IPS-11a (cell line): ENCODE data around the gene RTN4RL2.

Source experiments
- H3K4me3 ChIP-seq: one replicate; pipeline ENCODE4 v1.5.1; 2013; ENCODE audit warnings: low read depth, low read length, control low read depth

Gene RTN4RL2

DNA sequence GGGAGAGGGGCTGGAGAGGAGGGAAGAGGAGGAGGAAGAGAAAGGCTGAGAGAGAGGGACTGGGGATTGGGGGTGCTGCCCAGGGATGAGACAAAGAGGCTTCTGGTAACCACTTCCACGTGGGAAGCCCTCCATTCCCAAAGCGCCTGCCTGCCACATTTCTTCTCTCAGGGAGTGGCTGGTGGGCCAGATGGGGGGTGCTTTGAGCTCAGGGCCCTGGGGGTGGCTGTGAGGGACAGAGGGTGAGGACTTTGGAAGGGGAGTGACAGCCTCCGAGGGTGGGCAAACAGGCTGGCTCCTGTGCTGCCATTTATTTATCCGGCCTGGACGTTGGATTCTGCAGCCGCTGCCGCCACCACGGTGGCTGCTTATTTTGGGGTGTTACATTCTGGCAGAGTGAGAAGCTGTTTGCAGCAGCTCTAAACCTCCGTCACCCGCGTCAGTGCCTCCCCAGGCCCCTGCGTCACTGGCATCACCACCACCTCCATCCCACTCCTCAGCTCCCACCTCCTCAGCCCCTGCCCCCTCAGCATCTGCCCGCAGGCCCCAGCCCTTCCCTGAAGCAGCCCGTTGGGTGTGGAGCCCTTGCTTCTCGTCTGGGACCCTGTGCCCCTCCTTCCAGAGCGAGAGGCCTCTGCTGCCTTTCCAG, 1.6 kb downstream of the RTN4RL2 start:
- H3K4me3 ChIP-seq: no peak overlapping the region

DNA sequence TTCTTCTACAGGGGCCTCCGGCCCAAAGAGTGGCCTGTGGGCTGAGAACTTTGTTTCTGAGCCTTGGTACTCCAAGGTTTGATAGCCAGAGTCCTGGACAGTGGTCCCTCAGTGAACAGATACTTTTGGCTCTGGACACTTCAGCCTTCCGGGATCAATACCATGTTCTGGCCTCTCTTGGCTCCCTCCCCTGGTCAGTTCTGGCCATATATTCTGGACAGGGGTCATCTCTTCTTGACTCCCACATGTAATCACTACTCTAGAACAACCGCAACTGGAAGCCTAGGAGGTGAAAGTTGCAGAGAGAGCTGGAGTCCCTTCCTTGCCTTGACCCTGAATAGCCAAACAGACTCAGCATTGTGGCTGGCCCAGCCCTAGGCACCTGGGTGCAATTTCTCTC, 2.3 kb downstream of the RTN4RL2 start:
- no peak overlapping the region for H3K4me3 ChIP-seq

DNA sequence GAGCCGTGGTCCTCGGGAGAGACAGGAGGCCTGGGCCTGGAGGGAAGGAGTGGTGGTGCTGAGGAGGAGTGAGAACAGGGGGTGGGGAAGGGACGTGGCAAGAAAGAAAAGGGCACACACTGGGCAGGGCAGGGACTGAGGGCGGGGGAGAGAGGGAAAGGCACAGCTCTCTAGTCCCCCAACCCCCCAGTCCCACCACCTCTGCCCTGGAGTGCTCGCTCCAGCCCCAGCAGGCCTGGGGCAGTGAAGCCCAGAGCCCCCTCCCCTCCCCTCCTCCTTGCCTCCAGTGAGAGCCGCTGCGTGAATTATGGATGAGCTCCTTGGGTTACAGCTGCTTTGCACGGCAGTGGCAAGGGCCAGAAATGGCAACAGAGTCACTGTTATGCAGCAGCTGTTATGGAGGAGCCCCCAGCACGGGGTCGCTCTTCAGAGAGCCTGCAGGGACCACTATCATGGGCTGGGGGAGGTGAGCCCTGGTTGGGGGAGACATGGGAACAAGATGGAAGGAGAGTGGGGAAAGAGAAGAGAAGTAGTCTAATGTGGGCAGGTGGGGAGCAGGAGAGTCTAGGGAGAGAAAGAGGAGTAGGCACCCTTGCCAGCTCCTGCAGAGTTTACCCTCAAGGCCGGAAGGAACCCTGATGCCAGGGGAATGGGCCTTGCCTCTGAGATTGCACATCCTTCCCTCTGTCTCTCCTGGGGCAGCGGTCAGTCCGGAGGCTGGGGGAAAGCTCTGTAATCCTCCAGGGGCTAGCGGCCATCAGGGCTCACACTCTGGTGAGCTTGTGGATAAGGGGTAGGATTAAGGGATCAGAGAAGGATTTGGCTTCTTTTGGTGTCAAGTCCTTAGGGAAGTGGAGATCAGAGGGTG, 3.6 kb downstream of the RTN4RL2 start:
- H3K4me3 ChIP-seq: no peak overlapping the region

DNA sequence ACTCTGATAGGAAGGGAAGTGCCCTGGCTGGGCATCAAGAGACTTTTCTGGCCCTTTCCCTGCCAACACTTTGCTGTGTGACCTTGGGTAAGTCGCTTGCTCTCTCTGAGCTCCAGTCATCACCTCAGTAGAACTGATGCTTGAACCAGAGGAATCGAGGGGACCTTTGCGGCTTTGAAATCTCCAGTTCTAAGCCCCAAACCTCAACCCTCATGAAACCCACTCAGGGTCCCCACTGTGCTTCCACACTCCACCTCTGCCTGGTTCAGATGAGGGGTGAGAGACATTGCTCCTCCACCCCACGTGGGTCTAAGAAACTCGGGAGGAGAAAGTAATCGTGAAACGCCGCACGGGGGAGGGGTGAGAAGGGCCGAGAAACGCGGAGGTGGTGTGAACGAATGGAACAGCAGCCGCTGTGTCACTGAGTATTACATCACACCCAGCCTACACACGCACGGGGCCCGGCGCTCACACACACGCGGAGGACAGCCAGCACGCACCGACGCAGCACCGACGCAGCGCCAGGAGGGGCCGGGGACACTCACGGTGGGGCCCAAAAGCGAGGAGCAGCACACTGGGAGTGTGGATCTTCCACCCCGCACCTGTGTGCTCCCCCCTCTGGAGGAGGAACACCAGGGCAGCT, 4.3 kb downstream of the RTN4RL2 start:
- H3K4me3 ChIP-seq: no peak overlapping the region

DNA sequence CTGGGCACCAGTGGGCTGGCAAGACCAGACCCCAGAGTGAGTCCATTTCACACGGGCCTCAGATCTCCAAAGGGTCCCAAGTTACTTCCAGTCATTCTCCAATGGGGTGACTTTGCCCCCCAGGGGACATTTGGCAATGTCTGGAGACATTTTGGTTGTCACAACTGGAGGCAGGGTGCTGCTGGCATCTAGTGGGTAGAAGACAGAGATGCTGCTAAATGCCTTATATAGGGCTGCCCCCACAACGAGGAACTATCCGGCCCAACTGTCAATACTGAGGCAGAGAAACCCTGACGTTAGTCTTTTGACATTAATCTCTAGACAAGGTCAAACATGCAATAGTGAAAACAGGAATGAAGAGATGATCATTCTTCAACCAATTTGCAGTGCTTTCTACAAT, 6.4 kb downstream of the RTN4RL2 start:
- no peak overlapping the region for H3K4me3 ChIP-seq

DNA sequence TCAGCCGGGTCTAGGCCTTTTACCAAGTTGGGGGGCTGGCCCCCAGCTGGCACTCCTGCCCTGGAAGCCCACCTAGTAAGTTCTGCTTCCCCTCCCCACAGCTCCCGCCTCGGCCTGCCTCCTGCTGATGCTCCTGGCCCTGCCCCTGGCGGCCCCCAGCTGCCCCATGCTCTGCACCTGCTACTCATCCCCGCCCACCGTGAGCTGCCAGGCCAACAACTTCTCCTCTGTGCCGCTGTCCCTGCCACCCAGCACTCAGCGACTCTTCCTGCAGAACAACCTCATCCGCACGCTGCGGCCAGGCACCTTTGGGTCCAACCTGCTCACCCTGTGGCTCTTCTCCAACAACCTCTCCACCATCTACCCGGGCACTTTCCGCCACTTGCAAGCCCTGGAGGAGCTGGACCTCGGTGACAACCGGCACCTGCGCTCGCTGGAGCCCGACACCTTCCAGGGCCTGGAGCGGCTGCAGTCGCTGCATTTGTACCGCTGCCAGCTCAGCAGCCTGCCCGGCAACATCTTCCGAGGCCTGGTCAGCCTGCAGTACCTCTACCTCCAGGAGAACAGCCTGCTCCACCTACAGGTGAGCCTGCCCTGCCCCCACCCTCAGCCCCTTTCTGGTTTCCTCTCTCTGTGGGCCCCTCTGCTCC, 7.3 kb downstream of the RTN4RL2 start:
- no peak overlapping the region for H3K4me3 ChIP-seq

DNA sequence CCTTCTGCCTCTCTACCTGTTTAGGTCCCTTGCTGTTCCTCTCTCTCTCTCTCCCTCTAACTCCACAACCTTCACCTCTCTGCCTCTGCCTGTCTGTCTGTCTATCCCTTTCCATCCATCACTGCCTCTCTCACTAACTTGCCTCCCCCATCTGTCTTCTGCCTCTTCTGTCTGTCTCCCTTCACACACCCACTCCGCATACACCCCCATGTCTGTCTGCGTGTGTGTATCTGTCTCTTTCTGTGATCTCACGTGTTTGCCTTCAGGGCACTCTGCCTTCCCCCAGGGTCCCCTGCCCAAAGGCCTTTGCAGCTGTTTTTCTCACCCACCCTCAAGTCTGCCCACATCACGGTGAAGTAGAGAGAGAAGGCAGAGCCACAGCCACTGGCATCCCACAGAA, 7.9 kb downstream of the RTN4RL2 start:
- H3K4me3 ChIP-seq: no peak overlapping the region

DNA sequence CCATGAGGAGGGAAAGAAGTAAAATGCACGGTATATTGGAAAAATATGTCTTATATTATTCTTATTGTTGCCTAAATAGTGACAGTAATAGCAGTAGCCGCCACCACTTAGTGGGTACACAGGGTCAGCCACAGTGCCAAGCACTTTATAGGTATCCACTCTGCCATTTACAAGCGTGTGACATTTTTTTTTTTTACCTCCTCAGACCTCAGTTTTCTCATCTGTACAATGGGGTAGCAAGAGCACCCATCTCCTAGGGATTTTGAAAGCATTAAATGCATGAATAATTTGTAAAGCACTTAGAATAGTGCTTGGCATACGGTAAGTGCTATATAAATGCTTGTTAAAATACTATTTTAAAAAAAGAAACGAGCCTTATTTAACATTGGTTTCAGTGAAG, 8.9 kb downstream of the RTN4RL2 start:
- no peak overlapping the region for H3K4me3 ChIP-seq

DNA sequence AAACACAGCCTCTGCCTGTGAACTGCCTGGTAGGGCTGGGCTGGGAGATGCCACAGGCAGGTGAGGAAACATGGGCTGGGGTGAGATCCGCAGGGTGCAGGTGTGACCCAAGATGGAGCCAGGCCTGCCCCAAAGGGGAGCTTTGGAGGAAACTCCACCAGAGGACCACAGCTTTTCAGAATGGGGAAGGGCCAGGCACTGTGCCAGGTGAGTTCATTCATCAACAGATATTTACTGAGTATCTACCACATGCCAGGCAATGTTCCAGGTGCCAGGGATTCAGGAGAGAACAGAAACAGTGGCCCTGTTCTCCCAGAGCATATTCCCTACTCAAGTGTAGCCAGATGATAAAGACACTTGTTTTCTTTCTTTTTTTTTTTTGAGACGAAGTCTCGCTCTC, 11.2 kb downstream of the RTN4RL2 start:
- H3K4me3 ChIP-seq: no peak overlapping the region

DNA sequence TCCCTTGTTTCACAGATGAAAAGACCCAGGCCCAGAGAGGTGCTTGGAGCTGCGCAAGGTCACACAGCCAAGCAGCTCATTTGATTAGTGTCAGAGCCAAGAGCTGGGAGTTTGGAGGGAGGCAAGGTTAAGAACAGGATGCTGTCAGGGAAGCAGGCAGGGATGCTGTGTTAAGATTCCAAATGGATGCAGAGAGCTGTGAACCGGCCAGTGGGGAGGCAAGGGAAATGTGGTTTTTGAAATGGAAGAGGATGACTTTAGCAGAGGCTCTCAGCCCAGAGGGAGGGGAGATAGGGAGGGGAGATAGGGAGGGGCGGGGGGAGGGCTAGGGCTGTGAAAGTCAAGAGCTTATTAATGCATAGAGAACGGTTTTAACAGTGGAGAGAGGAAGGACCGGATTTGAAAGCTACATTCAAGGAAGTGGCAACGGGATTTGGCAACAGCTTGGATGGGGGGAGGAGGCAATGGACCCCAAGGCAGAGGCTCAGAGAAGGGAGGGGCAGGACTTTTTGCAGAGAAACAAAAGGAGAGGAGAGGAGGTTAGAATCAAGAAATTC, 13.0 kb downstream of the RTN4RL2 start:
- H3K4me3 ChIP-seq: no peak overlapping the region

DNA sequence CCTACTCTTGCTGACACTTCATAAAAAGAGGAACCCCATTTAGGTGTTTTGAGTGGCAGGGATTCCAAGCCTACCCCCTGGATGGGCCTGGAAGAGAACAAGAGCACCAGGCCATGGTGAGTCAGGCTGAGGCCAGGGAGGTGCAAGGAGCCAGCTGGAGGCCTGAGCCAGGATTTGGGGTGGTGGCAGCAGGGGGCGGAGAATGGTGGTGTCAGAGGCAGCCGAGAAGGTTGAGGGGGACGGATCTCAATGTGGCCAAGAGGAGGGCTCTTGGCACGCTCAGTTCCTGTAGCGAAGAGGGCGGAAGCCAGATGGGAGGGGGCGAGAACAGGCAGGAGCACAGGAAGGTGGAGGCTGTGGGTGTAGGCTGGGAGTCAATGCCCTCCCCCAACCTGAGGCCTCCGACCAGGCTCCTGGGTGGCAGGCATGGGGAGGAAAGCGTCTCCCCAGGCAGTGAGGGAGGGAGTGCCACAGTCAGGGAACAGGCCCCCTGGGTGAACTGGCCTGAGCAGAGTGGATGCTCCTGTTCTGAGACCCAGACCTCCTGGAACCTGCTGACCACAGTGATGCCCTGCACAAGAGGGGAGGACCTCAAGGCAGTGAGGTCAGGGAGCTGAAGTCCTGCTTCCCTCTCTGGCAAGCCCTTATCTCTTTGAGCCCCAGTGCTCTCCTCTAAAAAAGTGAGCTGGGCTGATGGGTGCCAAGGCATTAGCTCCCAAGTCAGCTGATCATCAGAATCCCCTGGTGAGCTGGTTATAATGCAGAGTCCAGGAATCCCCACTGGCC, 13.9 kb downstream of the RTN4RL2 start:
- no peak overlapping the region for H3K4me3 ChIP-seq

DNA sequence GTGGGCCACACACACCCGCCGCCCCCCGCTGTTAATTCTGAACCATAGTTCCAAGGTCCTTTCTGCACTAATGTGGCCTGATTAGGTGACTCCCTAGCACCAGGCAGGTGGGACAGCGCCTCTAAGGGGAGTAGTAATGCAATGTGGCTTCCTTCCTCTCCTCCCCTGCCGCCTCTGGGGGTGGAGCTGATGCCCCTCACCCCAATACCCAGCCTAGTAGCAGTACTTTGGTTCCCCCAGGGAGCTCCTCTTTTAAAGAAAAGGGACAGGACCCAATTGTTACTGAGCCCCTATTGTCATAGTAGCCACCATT, 14.4 kb downstream of the RTN4RL2 start:
- H3K4me3 ChIP-seq: no peak overlapping the region

DNA sequence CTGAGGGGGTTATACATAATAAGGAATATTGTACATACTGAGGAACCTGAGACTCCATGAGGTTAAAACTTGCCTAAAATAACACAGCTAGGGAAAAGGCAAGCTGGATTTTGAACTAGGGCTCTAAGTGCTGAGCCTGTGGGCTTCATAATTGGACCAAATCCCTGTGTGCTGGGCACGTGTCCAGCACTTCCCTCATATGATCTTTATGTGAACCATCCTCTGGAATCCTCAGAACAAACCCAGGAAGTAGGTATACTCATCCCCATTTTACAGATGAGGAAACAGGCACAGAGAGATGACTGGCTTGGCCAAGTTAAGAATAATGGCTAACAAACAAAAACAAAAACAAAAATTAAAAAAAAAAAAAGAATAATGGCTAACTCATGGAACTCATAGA, 14.9 kb downstream of the RTN4RL2 start:
- H3K4me3 ChIP-seq: no peak overlapping the region

DNA sequence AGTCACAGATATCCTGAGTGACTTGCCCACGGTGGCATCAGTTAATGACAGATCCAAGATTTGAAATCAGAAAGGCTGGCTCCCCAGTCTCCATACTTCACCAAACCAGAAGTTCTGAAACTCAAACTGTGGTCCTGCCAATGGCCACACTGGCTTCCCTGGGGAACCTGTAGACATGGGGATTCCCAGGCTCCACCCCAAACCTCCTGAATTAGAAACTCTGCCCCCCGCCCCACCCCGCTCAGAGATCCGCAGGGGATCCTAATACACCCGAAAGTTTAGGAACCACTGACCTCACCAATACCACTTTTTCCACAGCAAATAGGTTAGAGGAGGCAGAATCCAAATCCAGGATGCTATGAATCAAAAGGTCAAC, 15.3 kb downstream of the RTN4RL2 start:
- H3K4me3 ChIP-seq: no peak overlapping the region

DNA sequence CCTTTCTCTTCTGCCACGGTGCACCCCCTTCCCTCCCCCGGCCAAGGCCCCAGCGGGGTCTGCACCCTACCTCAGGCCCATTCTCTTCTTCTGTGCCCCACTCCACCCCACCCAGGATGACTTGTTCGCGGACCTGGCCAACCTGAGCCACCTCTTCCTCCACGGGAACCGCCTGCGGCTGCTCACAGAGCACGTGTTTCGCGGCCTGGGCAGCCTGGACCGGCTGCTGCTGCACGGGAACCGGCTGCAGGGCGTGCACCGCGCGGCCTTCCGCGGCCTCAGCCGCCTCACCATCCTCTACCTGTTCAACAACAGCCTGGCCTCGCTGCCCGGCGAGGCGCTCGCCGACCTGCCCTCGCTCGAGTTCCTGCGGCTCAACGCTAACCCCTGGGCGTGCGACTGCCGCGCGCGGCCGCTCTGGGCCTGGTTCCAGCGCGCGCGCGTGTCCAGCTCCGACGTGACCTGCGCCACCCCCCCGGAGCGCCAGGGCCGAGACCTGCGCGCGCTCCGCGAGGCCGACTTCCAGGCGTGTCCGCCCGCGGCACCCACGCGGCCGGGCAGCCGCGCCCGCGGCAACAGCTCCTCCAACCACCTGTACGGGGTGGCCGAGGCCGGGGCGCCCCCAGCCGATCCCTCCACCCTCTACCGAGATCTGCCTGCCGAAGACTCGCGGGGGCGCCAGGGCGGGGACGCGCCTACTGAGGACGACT, 15.9 kb downstream of the RTN4RL2 start:
- no peak overlapping the region for H3K4me3 ChIP-seq

DNA sequence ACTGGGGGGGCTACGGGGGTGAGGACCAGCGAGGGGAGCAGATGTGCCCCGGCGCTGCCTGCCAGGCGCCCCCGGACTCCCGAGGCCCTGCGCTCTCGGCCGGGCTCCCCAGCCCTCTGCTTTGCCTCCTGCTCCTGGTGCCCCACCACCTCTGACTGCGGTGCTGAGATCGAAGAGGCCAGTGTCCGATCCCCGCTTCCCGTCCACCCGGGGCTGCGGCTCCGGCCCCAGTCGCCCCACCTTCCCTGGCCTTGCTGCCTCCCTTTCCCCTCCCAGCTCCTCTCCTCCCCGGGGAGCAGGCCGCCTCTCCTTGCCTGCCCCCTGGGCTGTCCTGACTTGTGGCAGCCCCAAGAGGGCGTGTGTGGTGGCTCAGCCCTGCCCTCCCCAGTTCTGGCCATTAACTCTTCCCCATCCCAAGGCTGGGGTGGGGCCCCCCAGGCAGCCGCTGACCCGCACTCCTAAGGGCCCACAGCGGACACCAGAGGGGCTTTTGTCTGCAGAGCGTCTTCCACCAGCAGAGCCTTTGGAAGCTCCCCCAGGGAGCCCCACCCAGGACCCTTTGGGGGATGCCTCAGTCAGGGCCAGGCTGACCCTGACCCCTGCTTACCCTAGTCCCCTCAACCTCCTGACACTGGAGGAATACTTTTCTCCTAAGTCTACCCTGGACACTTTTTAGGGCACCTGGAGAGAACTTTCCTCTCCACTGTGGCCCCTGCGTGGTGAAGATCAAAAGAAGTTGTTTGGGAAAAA, 16.6 kb downstream of the RTN4RL2 start:
- H3K4me3 ChIP-seq: no peak overlapping the region

DNA sequence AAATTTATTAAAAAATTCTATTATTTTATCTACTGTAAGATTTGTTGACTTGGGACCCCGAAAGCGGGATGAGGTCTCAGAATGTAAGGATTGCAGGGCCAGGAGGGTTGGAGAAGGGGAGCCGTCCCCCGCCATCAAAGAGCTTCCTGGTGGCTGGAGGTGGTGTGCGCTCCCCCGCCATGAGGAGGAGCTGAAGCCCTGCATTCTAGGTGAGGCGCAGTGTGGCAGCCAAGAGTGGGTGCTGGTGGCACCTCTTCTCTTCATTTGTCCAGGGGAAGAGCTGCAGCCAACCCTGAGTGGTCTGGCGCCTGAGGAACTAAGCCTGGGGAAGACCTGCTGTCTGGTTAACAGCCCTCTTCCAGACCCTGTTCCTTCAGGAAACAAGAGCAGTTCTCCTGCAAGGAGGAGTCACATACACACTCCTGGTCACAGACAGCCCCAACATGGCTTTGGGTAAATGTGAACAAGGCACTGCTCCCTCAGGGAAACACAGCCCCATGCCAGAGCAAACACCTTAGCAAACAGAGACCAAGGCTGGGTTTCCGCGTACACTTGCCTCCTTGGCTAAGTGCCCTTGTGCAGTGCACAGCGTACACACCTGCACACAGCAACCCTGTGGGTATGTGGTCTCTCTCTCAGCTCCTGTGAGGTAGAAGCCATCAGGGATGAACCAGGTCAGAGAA, 17.3 kb downstream of the RTN4RL2 start:
- H3K4me3 ChIP-seq: no peak overlapping the region

DNA sequence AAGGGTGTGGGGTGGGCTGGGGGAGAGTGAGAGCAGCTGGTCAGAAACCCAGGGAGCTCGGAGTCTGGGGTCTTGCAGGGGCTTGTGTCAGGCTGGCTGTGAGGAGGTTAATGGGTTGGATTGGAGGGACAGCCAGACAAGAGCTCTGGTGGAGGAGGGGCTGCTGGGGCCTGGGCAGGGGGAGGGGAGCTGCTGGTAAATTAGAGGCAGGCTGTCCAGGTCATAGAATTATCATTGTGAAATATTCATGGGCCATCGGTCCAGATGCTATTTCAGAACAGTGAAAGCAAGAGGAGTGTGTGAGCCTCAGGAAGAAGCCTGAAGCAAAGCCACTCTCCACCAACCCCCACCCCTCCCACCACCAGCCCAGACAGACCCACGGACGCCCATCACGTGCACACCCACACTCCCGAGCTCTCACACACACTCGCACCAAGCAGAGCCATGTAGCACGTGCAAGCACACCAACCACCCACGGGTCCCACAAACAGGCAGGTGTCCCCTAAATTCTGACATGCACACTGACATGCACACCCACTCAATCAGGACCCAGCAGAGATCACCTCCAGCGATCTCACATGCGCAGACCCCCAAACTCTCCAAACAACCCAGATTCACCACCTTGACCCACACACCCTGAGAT, 18.8 kb downstream of the RTN4RL2 start:
- H3K4me3 ChIP-seq: no peak overlapping the region
